GM21528 (cell line): ENCODE data around the gene KCTD16.

ENCODE experiments used
- ATAC-seq: cut with Tn5 transposase; IDR thresholded peaks from one replicate; pipeline ENCODE4 v1.9.1; 2021; ENCODE audit warnings: mild to moderate bottlenecking, moderate library complexity; ENCODE audit not compliant: unreplicated experiment, low FRiP score

Gene KCTD16

DNA sequence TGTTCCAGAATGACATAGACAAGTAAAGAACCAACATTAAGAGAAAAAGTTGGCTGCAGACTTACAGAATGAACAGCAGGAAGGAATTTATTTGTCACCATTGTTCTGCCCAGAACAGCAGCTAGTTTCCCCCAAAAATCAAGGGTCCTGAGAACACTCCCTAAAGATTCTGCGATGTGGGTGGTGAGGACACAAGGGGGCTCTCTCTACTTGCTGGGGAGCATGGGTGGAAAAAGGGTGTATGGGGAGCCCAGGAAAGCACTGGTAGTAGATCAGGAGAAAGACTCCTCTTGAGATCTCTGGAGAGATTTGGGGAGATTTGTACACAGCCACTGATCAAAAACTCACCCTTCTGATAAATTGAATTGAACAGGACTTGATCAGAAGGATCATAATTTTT, 316.5 kb downstream of the KCTD16 start:
- ATAC-seq = no peak

DNA sequence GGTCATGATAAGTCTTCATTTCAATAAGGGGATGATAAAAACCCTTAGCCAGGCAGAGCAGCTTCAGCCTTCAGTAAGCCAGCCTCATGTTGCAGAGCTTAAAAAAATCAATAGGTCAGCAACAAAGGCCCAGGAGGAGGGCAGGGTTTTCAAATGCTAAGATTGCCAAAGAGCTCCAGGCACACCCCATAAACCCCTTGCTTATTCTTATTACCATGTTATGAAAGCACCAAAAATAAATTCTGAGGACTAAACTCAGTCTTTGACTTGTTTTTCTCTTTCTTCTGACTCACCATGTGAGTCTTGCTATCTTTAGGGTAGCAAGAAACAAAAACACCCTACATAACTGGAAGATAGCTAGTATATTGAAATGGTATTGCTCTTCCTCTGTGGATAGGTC, 317.1 kb downstream of the KCTD16 start:
- no peak for ATAC-seq

DNA sequence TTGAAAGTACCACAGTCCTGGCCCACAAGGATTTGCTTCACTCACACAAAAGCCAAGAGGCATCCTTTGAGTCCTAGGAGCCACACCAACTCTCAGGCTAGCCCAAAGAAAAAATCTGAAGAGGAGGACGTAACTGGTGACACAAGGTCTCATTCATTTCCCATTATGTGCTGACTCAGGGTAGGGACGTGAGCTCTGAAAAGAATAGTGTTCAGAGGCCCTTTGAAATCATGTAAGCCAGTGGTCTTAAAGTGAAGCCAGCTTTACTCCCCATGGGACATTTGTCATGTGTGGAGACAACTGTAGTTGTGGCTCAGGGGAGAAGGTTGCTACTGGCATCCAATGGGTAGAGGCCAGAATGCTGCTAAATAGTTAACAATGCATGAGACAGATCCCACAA, 332.4 kb downstream of the KCTD16 start:
- ATAC-seq = no peak

DNA sequence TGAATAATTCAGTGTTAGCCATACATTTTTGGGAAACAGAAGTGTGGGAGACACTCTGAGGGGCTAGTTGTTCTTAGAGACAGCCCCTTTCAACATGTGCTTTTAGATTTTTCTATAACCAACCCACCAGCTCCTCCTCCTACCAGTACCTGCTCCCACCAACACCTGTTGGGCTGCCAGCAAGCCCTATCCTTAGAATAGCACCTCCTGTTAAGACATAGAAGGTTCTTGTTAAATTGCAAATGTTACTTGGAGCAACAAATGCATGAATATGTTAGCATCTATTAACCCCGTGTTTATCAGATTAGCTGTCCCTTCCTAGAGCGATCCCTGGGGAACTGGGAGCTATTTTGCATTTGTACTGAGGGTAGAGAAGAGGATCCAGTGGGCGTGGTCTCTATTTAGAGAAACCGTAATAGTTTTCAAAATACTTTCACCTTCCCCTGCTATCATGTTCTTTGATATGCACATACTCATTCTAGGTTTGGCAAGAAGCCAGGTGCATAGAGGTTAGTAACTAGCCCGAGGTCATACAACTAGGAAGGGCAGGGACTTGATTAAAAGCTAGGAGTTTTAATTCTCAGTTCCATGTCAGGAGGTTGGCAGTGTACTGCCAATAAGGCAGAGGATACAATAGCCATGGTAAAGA, 334.4 kb downstream of the KCTD16 start:
- ATAC-seq = no peak

DNA sequence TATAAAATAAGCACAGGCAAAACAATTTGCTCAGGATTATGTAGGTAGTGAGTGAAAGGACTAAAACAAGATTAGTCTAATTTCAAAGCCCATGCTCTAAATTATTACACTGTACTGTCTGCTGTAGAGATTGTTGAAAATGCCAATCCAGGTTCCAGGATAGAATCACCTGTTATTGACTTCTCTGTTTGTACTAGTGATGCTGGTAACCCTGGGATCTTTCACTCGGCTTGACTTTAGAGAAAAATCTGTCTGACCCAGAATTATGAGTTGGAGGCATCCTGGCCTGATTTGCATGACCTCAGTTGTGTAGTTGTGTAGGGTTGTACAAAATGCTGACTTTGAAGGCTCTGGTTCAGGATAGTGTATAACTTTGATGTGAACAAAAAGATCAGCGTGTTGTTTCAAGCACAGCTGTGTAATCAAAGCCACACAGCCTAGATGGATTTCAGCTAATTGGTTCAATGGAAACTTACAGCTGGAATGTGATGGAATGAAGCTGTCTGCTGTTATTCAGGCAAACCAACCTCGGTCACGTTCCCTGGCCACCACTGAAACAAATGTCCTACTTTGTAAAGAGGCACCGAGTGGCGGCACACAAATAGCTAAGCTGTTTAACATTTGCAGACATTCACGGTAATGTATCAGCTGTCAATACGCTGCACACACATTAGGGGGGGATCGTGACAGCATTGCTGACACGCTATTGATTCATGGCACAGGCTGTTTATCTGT, 340.3 kb downstream of the KCTD16 start:
- no peak for ATAC-seq

DNA sequence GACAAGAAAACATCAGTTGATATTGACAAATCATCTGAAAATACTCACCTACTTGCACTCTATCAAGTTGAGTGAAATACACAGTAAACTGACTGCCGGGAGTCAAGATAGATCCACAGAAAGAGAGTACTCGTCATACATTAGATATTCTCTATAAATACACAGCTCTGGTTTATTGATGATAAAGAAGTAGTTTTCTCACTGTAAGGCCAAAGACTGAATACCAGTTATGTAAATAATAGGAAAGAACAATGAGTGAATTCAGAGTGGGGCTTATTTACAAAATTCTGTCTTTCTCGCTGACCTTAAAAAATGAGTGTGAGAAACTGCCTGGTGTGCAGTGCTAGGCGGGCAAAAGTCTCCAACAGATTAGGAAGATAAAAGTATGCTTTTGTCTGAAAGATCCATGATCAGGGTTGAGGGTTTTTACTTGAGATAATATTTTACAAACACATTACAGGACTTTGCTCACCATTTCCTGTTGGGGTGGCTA, 341.0 kb downstream of the KCTD16 start:
- no peak for ATAC-seq

DNA sequence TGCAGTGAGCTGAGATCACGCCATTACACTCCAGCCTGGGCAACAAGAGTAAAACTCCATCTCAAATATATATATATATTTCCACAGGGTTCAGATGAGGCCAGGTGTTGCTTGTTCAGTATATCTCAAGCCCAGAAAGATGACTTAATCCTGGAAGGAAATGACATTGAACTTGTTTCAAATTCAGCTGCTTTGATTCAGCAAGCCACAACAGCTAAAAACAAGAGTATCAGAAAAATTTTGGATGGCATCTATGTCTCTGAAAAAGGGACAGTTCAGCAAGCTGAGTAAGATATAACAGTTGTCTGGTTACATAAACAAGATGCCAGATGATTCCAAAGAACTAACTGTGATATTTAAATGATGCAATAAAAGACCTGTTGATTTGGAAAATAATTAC, 352.0 kb downstream of the KCTD16 start:
- no peak for ATAC-seq

DNA sequence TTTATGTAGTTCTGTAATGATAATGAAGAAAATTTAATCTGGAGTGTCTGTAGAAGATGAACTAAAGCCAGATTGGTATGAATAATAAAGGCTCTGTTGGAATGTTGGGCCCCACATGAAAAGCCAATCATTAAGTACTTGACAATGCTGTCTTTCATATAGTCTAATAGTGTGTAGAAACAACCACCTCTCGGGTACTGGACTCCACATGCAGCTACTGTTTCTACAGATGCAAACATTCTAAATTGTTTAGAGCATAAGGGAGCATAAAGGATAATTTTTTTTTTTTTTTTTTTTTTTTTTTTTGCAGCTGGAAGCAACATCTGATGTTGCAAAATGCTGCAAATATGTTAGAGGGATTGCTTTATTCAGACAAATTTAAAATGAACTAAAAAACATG, 354.3 kb downstream of the KCTD16 start:
- ATAC-seq = no peak

DNA sequence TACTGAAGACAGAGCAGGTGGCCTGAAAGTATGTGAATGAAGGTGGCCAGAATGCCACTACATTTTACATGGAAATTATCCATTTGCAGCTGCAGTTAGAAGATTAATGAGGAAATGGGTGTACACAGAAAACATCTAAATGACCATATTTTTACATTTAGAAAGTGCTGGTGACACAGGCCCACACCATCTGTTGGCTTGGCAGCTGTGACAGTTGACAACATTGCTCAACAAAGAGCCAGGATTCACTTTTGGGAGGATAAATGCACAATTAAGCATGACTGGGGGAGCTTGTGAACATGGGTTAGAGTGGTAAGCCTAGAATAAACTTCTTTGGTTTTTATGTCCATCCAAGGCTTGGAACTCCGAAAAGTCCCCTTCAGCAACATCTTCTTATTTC, 360.5 kb downstream of the KCTD16 start:
- ATAC-seq = no peak
